Muscle of arm (tissue), 12 donors: ENCODE results near the gene ATP7B. TPM values are rescaled to one million over a fixed set of nuclear protein-coding genes. Genes with fewer than 3 reads are reported as not detected.
"Not testable (repeated sequence)": the region's sequence is repeated elsewhere in the genome, so short reads cannot be mapped to it uniquely, and the experiment has no call there.

Source experiments
- DNase-seq: peaks from one replicate; pipeline ENCODE4 v3.0.0-alpha.2; 2013
- polyA plus RNA-seq, 12 donors: library from polyadenylated mRNA; unstranded; fragments of 120-200 nt; gene quantifications; one replicate each; pipeline ENCODE4 v1.2.1, GENCODE V29; 2013; ENCODE audit not compliant: insufficient read length in 12 of 12

The ATP7B gene
- polyA plus RNA-seq, 12 donors: 4.4 to 19.8 (median 6.6) TPM; not detected in 1

DNA sequence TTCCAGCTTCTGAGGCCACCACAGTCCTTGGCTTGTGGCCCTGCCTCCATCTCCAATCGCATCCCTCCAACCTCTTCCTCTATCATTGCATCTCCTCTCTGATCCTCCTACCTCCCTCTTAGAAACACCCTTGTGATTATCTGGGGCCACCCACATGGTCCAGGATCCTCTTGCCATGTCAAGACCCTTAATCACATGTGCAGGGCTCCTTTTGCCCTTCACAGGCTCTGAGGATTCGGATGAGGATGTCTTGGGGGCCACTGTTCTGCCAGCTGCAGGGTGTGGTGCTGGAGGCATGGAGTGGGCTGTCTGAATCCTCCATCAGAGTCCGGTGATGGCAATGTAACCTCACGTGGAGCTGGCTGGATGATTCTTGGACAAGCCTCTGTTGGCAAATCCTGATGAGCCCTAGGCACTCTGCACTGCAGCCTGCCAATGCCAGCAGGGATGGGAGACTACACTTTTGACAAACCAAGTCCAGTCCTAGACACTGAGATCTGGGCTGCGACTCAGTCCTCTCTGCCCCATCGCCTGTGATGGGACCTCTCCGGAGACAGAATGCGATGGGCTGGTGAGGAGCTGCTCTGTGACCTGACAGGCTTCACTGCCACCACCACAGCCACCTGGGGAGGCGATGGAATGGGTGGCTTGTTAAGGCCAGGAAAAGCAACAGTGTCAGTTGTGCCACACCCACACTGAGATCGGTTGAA lies 88.3 kb downstream of the ATP7B start:
- no peak for DNase-seq

DNA sequence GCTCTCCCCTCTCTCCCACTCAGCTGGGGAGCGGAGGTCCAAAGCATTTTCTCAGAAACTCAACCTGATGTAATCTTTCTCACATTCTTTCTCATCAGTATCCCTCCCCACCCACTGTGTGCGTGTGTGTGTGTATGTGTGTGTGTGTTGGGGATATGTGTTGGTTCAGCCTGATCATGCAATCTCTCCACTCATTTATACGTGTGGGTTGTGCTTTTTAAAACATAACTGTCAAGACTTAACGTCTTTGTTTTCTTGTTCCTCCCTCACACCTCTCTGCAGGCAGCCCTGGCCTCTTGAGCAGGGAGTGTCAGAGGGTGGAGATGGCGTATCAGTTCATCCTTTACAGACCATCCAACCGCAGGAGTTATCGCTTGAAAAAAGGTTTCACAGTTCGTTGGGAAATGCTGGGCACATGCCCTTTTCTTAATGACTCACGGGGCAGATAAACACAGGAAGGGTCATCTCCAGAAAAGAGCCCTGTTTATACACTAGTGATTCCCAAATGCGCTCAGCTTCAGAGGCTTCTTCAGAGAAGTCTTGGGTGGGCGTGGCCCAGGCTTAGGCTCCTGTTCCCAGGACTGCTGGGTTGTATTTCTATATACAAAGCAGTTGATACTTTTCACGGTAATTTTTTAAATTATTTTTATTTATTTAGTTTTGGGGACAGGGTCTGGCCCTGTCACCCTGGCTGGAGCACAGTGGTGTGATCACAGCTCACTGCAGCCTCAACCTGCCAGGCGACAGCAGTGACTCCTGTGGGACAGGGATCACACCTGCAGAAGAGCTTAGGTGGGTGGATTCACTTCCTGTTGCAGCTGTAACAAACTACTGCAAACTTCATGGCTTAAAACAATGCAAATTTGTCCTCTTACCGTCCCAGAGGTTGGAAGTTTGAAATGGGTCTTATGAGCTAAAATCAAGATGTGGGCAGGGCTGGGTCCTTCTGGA lies 89.2 kb downstream of the ATP7B start:
- DNase-seq: no peak

DNA sequence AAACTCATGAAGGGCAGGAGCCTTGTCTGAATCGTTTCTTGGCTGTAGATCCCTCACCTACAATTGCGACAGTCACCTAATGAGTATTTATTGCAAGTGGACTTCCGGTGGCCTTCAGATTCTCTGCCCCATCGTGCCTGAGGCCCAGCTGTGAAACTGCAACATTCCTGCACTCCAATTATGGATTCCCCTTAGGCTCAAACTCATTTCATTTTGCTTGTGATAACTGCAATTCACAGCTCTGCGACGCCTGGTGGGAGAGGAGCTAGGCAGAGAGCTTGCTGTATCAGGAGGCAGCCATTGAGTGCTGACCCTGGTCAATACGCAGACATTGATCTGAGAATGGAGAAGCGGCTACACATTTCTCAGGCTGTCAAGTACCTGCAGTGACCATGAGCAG lies 90.5 kb downstream of the ATP7B start:
- DNase-seq: no peak

DNA sequence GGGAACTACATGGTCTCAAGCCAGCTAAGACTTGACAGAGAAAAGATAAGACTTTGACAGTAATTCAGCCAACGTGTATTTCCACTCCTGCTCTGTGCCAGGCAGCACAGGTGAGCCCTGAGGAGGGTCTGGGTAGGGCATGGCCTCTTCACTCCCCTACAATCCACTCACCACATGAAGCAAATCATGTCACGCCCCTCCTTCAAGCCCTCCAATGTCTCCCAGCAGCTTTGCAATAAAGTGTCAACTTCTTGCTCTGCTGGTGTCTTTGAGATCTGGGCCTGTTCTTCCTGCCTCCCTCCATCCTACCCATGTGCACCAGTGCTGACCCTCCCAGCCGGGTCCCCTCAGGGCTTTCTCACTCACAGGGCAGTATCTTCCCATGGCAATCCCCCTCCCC lies 91.0 kb downstream of the ATP7B start:
- DNase-seq: no peak

DNA sequence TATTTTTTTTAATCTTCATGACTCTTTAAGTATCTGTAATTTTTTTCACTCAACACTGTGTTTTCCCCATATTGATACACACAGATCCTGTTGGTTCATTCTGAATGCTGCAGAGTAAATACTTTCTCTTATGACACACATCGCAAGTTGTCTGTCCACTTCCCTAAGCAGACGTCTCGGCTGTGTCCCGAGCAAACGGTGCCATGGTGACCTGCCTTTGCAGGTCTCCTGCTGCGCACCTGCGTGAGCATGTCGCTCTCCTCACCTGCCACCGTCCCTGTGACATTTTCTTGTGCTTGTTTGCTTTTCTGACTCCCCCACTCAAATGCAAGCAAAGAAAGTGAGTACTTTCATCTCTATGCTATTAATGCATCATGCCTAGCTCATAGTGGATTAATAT lies 91.7 kb downstream of the ATP7B start:
- no peak for DNase-seq

DNA sequence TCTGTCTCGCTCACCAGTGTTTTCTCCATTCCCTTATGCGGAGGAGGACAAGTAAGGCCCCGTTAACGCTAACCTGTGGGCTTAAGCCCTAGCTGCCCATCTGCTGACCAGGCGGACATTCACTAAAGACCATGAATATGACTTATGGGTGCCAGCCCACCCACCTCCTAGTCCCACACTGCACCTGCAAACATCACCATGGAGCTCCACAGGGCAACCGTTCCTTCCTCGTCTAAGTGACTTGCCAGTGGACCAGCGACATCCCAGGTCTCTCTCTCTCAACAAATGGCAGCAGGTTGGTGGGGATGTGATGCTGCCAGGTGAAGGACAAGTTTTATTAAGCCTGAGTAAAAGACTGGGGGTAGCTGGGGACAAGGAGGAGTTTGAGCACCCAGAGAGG lies 94.3 kb downstream of the ATP7B start:
- DNase-seq: no peak

DNA sequence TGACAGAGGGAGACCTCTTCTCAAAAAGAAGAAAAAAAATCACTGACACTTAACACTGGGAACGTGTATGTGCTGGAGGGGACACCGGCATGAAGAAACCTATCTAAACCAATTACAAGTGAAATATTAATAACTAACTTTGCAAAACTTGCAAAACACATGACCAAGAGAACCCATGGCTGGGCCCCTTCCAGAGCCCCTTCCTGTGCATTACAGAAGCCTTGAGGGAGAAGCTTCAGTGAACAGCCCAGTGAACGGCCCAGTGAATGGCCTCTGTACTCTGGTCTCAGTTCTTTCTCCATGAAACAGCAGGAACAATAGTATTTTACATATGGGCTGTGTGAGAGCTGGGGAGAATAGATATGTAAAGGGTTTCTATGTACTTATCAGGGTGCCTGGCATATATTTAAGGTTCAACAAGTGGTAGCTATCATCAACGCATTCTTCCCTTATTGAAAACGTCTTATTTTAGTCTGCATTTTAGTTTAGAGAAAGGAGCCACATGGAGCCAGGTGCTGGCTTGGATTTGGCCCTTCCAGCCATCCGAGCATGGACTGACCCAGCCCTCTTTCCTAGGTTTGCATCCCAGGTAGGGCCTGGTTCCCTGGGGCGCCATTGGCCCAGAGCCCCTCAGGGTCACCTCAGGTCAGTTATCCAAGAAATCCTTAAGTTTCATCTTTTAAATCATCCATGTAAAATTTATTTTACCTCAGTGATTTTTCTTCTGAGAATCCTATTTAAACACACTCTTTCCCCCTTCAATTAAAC lies 95.0 kb downstream of the ATP7B start:
- DNase-seq: no peak

DNA sequence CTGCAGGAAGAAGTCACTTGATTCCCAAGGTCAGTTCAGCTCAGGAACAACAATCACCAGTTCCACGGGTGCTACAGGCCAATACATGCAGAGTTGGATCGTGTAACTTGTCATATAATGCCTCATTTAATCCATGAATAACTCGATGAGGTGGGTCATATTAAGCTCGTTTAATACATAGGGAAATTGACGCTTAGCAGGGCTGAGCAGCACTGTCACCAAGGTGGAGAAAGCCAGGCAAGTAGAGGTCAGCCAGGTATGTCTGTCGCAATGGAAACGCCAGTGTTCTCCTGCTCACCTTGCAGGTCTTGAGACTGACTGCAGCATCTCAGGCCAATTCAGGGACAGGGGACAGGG lies 97.1 kb downstream of the ATP7B start:
- no peak for DNase-seq

DNA sequence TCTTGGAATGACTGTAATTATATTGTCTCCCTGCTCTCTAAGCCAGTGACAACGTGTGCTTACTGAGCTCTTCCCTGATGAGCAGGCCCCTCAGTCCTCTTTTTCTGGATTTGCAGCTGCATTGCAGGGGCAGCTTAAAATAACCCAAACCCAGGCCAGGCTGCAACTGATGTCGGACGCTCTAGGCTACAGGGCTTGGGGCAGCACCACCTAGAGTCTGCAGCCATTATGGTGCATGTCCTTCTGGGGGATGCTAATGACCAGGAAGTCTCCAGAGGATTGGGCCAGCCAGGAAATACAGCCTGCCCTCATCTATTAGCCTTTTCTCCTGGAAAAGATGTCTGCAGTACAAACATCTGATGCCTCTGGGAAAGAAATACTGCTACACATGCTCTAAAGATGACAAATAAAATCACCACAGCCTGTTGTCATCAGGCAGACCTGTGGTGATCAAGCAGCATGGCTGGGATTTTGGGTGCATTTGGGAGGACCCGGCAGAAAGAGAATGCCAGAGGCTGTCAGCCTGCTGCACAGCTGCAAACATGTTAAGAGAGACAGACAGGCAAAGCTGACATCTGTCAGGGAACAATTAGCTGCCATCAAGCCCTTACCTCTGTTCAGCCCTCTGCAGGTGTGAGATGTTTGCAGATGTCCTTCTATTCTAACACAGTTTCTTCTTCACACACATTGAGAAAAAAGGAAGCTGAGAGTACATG lies 97.7 kb downstream of the ATP7B start:
- no peak for DNase-seq

DNA sequence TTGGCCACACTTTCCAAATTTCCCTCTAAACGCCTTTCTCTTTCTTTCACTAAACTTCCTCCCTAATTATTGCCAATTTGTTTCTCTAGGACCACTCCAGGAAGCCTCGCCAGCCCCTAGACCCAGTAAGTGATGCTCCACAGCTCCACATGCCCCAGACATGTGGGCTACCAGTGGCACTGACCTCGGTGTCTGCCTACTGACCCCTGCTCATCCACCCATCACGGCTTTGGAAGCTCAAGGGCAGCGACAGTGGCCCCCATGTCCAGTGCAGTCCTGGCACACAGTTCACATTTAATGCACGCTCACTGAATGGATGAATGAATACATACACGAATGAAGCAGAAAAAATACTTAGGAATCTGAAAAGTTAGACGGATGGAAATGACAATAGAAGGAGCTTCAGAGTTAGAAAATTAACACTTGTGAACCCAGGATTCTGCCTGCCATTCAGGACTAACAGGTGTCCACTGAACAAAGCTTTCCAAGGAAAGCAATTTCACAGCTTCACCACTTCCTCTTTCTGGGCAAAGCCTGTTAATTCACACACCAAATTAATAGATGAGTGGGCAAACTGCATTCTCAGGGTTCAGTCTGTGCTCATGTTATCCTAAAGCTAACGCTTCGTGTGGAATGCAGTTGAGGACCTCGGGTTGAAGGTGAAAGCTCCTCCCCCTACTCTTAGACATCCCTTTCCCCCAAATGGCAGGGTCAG lies 98.6 kb downstream of the ATP7B start:
- DNase-seq: no peak

DNA sequence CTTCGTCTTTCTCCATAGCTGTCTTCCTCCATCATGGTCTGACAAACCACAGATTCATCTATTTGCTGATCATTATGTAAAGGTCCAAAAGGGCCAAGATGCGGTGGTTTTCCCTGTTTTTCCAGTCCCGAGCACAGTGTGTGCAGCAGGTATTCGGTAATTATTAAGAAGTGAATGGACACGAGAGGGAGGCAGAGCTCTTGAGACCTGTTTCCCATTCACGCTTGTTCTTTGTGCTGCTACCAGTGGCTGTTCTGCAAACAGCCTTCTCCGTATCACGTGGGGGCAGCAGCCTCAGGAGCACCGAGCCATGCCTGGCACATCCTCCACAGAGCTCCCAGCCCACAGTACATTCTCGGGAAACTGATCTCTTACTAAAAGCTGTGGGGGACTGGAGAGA lies 99.2 kb downstream of the ATP7B start:
- DNase-seq: no peak

DNA sequence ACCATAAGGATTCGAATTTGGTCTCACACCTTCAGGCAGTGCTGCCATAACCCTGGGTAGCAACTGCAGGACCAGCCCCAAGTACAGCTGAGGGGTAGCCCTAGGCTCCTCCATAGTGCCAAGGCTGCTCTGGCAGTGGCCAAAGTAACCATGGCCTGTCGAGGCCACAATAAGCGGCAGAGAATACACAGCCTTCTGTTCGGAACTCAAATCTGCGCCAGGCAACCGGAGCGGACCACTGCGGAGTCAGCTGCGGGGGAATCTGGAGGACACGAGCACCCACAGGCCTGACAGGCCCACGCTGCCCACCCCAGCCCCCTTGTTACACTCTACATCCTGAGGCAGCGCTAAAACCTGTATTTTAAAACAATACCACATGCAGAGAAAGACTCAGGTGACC lies 100.7 kb downstream of the ATP7B start:
- no peak for DNase-seq

DNA sequence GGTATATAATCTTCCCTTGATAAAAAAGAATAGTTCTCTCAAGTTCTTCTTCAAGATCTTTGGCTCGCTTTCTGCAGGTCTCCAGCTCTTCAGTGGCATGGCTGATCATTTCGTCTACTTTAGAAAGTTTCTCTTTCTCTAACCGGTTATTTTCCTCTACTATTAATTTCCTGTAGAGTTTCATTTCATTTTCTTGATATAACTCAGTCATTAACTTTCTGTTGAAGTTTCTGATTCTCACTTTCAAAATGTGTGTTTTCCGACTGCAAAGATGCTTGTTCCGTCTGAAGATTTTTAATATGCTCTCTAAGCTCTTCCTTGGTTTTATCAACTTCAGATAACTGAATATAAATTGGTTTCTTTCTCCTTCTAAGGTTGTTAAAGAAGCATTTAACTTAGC lies 102.0 kb downstream of the ATP7B start:
- DNase-seq: not testable (repeated sequence)

DNA sequence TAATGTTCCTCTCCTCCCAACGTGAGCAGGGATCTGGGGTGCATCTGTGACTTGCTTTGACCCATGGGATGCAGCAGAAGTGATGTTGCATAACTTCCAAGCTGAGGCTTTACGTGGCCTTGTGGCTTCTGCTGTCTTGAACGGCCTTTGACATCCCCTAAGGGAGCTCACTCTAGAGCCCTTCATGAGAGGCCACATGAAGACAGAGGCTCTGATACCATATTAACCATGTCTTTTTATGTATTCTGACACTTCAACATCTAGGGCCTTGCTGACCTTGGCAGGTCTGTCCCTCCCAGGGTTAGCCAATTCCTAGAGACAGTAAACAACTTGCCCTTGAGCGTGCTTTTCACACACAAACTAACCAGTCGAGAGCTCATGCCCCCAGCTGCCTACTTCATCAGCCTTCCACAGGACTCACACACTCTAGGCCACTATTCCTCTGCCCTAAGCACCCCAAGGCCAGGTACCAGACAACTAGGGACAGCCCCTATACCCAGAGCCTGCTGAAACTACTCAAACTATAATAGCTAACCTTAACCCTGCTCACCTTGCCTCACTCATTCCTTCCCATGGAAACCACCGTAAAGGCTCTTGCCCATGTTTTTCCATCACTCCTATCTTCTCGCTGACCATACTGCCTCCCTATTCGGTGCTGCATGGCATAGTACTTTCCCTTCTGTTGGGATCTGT lies 104.1 kb downstream of the ATP7B start:
- DNase-seq: no peak

DNA sequence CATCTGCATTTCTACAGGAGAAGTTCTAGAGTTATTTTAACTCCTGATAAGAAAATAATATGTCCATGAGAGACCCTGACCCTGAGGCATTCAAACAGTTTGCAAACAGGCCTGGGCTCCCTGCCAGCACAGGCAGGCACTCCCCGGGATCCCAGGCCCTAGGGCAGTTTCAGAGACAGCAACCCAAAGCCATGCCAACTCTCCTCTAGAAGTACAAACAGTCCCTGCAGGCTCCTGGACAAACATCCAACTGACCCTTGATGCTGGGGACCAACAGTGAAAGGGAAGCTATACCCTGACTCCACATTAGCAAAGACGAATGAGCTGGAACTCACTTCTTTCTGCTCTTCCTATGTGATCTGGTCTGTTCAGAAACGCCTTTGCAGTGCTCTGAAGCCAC lies 104.7 kb downstream of the ATP7B start:
- DNase-seq: no peak

DNA sequence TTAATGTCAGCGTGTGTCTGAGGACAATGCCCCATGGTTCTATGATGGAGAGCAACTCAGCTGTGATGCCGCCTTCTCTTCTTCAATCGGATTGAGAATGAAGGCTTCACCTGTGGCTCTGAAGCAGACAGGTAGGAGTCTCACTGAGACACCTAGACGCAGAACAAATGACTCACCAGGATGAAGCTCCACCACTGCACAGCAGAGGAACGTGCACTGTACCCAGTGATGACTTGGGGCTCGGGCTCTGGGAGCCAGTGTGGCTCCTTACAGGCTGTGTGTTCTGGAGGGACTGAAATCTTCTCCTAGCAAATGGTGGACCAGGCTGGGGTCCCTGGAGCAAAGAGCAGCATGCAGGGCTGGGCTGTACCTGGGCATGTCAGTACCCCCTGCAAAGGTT lies 105.5 kb downstream of the ATP7B start:
- no peak for DNase-seq

DNA sequence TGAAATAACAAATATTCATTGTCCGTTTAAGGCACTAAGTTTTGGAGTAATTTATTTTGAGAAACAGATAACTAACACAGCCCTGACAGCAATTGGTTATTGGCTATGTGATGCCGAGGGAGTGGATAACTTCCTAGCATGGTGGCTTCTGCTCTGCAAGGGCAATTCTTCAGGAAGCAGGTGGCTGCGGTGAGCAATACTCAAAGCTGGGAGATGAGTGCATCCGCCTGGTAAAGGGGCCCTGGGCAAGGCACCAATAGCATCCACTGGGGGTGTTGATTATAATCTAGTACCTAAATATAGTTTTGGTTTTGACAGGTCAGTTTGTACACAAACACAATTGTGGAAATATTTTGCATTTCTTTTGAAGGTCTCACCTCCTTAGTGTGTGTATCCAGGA lies 108.5 kb downstream of the ATP7B start:
- DNase-seq: no peak

DNA sequence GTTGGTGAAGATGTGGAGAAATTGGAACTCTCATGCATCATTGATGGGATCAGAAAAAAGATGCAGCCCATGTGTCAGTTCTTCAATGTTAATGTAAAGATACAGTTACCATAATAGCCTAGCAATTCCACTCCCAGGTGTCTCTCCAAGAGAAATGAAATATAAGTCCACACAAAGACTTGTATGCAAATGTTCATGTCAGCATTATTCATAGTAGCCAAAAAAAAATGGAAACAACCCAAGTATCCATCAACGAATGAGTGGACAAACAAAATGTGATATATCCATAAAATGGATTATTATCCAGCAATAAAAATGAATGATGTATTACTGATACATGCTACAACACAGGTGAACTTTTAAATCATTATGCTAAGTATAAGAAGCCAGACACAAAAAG lies 110.8 kb downstream of the ATP7B start:
- no peak for DNase-seq

DNA sequence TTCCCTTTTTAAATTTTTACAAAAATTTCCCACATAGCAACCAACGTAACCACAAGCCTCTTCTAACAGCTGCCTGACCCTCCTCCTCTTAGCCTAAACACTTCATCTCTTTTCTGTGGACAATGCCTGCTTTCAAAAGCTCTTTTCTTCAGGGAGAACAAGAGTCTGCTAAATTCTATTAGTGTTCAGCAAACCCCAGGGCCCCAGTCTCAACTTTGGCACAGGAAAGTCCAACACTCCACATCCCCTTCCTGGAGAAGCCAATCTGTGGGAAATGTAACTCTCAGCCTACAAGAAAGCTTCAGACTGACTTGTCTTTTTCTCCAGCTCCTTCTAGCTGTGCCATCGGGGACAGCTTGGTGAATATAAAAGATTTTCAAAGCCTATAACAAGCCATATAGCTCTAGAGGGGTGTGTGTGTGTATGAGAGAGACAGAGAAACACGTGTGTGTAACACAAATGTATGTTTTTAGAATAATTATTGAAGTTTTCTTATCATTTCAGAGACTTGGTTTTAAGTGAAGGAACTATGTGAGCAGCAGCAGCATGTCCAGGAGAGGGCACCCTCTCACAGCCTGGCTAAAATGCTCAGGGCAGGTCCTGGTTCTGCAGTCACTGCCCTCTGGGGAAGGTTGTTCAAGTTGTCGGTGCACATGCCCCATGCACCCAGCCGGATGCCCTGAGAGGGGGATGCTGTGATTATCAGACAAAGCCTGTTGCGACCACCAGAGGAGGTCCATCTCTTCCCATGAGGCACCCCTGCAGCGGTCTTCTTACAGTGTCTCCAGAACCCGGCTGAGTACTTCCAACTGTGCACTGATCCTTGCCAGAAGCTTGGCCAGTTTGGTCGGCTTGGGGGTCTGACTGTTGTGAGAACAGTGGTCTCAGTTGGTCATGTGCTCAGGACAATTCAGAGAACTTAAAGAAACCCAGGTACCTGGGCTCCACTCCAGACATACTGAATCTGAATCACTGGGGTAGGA lies 115.1 kb downstream of the ATP7B start:
- DNase-seq: peak; percentile 27
